NT2/D1 (cell line): ENCODE data around the gene PSG7.
"Not testable (repeated sequence)": the region's sequence is repeated elsewhere in the genome, so short reads cannot be mapped to it uniquely, and the experiment has no call there.

Experiments
- SUZ12 ChIP-seq: IDR thresholded peaks from 2 replicates; pipeline ENCODE4 v1.6.1; 2011; ENCODE audit not compliant: insufficient read length, insufficient read depth; ENCODE audit errors: extremely low read depth
- YY1 ChIP-seq: IDR thresholded peaks from 2 replicates; pipeline ENCODE4 v1.6.1; 2011; ENCODE audit not compliant: insufficient read length, insufficient read depth
- ZNF274 ChIP-seq: IDR thresholded peaks from 2 replicates; pipeline ENCODE4 v1.6.1; 2011; ENCODE audit warnings: mild to moderate bottlenecking, low read depth, low read length

- not testable (repeated sequence) for TF ChIP-seq ZNF274, YY1, SUZ12
Measured at GRCh38 chr19:42934183-42934582, 2.8 kb downstream of the PSG7 start.
